Activated CD4-positive, CD25-positive, alpha-beta regulatory T cell (primary cell): Measurements from ENCODE around the gene SAMD15.
"Not testable (repeated sequence)": the region's sequence is repeated elsewhere in the genome, so short reads cannot be mapped to it uniquely, and the experiment has no call there.

Source experiments
- DNase-seq, 4 experiments: peaks; one replicate each; lab custom pipeline; 2025; lab: John Stamatoyannopoulos, UW

Gene SAMD15

DNA sequence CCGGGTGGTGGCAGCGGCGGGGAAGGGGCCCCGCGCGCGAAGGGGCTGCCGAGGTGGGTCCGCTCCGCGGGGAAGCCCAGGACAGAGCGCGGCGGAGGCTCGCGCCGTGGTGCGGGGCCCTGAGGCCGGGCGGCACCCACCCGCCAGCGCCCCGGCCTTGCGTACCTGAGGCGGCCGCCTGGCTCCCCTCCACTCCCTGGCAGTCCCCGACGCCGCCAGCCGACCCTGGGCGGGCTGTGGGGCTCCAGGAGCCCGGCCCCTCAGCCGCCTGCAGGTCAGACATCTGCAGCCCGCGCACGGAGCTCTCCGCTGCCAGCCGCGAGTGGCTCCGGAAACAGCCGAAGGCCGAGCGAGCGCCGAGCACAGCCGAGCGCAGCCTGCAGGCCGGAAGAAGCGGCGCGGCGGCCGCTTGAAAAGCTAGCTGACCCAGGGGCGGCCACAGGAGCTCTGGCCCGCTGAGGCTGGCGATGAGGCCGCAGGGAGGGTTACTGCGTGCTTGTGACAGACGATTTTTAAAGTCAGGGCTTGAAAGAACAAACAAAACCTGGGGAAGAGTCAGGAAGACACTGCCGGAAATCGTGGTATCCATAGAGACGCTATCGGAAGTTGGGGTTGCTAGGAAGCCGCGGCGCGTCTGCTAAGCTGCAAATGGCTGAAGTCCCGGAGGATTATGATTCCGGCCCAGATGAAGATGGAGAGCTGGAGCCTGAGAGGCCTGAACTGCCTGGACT is at the start of gene SAMD15, which contains the start of gene TMED8:
TSS of gene SAMD15 (plus strand) at position 609 of the 731 bp plus-strand sequence. CDS start at position 649, 40 bp downstream.
TSS of gene TMED8 (minus strand) at position 324 of the 731 bp plus-strand sequence. CDS start at position 283, 41 bp downstream.
- peak; percentile 62 to 74 (median 69) for DNase-seq

DNA sequence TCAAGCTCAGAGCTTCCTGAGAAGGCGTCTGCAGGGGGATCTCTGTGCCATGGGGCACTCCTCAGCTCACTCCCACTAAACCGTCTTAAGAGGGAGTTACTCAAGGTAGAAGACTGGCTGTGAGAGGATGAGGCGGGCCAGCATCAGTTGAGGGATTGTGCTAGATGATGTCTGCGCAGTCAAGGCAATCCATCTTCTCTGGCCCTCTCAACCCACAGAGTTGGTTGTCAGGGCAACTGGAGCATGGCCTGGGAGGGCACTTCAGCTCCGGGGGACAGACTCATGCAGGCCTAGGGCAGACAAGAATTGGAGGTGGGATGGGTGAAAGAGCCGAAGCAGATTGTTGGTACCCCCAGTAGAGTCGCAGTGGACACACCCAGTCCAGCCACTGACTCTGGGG is 47.3 kb upstream of the SAMD15 start:
- DNase-seq: no peak

DNA sequence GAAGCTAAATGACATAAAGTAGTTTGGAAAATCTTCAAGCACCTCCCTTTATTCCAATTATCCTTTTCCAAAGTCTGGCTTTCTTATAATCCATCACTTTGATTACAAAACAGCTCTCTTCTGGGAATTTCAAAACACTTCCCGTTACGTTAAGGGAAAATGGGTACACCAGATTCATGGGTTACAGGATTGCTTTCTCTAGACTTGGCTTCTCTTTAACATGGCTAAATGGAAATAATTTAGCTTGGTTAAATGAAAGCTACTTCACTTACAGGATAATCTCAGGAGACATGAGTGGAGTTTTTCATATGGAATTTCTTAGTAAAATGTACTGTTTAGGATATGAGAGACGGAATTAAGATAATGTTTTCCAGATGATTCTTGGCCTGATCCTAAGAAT is 41.6 kb upstream of the SAMD15 start:
- no peak for DNase-seq

DNA sequence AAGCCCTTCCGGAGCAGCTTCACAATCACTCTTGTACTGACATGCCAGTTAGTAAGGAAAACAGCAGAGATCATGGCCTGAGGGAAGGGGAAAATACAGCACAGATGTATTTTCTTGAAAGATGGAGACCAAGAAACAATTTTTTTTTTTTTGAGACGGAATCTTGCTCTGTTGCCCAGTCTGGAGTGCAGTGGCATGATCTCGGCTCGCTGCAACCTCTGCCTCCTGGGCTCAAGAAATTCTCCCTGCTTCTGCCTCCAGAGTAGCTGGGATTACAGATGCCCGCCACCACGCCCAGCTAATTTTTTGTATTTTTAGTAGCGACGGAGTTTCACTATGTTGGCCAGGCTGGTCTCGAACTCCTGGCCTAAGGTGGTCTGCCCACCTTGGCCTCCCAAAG is 39.9 kb upstream of the SAMD15 start:
- DNase-seq: not testable (repeated sequence)

DNA sequence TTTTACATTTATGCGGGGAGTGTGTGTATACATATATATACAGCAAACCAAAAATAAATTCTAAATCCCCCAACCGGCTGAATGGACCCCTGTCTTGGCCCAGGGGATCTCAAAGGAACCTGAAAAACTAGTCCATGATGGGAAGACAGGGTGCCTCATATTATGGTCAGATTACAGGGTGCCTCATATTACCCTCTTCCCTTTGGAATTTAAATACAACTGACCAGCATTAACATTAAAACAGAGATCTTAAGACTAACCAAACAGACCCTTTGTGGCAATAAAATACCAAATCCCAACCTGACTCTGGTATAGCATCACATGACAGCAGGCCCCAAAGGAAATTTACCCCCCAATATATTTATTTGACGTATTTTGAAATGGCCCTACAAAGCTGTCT is 39.3 kb upstream of the SAMD15 start:
- DNase-seq: no peak

DNA sequence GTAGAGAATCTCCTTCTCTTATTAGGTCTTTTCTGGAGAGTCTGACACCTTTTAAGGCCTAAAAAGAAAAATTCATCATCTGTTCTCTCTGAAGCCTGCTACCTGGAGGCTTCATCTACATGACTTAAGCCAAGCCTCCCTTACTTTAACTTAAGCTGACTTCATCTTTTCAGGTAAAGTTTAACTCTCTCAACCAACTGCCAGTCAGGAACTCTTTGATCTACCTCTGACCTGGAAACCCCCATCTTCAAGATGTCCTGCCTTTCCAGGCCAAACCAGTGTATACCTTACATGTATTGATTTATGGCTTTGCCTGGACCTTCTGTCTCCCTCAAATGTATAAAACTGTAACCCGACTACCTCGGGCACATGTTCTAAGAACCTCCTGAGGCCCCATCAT is 38.9 kb upstream of the SAMD15 start:
- no peak for DNase-seq

DNA sequence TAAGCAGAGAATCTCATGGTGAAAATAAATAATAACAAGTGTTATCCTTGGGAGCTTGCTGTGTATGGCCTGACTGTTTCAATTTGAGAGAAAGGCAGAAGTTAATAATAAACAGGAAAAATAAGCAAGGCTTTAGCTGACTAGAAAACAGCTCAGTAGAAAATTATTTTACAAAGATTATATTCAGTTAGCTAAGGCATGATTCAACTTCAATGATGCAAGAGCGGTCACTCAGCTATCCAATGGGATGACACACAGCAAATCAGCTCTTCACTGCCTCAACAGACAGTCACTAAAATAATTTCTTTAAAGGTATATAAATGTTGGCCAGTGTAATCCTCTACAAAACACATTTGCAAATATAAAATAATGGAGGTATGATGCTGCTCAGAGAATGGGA is 37.8 kb upstream of the SAMD15 start:
- DNase-seq: no peak

DNA sequence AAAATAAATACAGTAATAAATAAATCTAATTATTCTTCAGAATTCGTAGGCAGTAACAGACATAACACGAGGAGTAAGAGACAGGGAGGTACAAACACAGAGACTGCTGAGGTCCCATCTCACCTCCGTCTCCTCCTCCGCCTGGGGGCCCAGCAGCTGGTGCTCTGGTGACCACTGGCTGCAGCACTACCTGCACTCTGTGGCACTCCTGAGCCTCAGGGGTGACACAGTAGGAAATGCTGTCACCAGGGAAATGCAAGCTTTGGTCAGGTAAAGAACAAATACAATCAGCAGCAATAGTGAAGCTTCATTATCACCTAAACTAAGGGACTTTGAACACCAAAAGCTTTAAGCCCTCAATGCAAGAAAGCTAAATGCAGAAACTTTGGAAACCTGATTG is 36.8 kb upstream of the SAMD15 start:
- DNase-seq: no peak

DNA sequence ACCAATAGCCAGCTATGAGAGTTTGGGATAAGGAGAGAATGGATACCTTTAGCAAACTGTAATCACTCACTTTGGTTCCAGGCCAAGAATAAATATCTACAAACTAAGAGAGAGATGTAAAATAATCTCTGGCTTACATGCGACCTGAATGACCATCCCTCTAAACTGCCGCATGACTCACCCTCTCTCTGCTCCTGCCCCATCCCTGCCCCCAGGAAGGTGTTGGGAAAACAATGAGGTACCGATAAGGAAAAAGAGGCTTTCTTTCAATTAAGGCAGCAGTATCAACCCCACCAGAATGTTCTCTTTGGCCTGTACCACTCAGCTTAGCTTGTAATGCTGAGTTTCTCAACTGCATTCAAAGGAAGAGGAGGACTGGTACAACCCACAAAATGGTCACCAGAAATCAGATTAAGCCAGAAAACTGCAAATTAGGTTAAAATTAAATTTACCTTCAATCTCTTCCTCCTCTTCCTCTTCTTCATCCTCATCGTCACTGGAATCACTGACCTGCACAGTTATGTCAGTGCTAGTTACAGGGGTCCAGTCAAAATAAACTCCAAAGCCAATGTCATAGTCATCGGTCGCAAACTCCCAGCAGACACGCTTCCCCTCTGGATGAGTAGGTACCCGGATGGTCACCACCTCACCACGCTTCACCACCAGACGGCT is 34.3 kb upstream of the SAMD15 start:
- no peak for DNase-seq

DNA sequence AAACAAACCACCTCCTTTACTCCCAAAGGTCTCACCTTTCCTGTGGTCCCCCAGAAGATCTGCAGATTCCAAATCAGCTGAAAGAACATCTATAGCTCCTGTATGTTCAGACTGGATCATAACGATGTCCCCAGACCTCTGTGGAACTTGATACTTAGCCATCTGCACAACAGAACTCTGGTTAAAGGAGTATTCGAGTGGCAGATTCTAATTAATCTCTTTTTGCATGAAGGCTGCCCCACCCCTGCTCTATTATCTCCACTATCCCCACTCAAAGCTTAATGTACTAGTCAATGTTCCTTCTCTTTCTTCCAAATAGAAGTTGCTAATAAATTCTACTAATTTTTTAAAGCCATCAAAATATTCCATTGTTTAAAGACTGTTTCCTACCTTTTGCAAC is 33.5 kb upstream of the SAMD15 start:
- DNase-seq: no peak

DNA sequence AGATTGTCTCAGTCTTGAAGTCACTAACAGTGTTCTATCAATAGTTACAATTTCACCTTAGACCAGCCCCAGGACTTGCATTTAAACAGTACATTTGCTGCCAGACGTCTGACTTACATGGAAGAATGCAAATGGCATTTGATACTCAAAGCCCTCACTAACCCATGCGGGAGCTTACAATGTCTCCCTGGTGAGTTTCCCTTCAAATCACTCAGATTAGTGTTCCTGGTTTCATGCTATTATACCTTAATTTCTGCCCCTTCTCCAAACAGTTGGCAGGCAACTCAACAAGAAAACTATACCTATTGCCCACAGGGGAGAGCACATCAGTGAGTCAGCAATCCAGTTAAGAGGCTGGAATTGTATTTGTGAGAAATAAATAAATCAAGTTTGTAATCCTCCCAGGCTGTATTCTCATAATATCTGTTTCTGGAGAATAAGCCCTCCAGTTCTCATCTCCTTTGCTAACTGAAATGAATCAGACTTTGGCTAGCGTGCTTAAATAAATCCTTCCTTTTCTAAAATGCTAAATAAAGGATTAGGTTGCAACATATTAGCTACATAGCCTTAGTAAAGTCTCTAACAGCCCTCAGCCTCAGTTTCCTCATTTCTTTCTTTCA is 32.7 kb upstream of the SAMD15 start:
- DNase-seq: no peak

DNA sequence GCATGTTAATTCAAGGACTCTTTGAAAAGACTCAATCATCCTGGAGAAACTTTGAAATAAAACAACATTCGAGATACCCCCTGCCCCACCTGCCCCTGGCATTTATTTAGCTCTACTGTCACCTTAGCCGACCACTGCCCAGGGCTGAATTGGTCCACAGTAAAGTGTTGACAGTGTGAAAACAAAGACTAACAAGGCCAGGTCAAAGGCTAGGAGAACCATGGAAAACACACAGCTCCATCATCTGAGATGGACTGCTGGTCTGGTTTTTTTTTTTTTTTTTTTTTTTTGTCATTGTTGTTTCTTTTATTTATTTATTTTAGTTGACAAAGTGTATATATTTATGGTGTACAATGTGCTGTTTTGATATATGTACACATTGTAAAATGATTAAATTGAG is 30.7 kb upstream of the SAMD15 start:
- DNase-seq: no peak

DNA sequence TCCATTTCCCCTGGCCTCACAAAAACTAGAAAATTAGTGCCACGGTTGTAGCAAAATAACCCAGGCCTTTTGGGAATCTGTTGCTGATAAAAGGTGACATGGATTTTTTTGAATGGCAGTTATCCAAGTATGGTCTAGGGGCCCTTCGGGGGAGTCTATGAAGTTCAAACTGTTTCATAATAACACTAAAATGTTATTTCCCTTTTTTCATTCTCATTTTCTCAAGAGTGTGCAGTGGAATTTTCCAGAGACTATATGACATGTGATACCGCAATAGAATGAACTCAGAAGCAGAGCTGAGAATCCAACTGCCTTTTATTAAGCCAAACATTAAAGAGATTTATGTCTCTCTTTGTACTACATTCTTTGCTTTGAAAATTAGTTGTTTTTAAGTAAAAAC is 29.4 kb upstream of the SAMD15 start:
- DNase-seq: no peak

DNA sequence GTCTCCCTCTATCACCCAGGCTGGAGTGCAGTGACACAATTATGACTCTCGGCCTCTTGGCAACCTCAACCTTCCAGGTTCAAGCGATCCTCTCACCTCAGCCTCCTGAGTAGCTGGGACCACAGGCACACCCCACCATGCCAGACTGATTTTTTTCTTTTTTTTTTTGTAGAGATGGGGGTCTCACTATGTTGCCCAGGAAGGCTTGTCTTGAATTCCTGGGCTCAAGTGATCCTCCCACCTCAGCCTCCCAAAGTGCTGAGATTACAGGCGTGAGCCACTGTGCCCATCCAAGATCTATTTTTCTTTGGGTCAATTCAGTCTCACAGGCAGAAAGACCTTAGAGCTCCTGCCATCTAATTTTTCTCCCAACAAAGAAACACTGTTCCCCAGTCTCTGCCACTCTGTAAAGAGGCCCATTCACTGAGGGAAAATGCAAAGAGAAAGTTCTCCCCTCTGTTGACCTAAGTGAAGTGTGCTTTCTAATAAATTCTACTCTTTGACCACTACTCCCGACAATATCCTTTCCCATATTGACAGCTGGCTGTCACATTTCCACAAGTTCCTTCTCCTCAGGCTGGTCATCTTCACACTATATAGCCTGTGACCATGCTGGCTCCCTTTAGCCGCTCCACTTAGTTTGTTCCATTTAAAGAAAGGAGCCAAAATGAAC is 23.6 kb upstream of the SAMD15 start:
- DNase-seq: no peak

DNA sequence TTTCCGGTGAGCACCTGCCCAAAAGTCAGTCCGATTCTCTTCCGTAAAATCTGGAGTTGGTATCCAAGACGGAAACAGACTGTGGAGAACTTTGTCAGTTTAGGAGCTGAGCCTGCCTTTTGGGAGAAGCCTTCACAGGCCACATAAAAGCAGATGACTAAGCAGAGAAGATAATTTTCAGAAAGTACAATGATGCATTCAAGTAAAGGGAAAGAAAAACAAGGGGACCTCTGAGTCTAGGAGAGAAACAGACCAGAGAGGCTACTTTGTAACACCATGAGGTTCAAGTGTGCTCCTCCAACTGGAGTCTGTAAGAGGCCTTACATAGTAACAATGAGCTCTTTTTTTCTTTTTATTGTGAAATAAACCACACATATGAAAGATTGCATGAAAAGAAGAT is 21.4 kb upstream of the SAMD15 start:
- DNase-seq: no peak

DNA sequence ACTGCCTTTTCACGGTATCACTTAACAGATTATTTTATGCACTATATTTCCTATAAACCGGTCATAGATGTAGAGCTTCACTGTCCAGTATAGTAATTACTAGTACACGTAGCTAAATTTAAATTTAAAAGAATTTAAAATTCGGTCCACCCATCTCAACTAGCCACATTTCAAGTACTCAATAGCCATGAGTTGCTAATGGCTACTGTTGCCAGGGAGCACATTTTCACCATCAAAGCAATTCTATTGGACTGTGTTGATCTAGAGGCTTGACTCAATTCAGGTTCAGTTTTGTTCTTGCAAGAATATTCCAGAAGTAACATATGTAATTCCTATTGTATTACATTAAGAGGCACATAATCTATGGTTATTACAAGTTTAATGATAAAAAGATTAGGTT is 20.3 kb upstream of the SAMD15 start:
- no peak for DNase-seq

DNA sequence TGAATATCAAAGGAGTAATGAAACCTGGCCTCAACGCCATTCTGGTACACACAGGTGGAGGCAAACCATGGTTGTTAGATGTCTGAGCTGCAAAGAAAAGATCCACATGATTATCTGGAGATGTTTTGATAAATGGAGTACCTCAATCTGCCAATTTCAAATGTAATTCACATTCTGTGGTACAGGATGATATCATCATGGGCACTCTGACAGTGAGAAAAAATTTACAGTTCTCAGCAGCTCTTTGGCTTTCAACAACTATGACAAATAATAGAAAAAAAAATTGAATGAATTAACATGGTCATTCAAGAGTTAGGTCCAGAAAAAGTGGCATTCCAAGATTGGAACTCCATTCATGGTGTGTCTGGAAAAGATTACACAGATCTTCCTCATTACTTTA is 17.6 kb upstream of the SAMD15 start:
- no peak for DNase-seq

DNA sequence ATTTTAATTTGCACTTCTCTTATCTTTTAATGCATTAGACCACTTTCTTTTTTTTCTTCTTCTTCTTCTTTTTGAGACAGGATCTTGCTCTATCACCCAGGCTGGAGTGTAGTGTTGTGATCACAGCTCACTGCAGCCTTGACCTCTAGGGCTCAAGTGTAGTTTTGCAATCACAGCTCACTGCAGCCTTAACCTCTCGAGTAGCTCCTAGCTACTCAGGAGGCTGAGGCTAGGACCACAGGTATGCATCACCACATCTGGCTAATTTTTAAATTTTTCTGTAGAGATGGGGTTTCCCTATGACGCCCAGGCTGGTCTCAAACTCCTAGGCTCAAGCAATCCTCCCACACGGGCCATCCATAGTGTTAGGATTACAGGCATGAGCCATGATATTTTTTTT is 13.0 kb upstream of the SAMD15 start:
- no peak for DNase-seq

DNA sequence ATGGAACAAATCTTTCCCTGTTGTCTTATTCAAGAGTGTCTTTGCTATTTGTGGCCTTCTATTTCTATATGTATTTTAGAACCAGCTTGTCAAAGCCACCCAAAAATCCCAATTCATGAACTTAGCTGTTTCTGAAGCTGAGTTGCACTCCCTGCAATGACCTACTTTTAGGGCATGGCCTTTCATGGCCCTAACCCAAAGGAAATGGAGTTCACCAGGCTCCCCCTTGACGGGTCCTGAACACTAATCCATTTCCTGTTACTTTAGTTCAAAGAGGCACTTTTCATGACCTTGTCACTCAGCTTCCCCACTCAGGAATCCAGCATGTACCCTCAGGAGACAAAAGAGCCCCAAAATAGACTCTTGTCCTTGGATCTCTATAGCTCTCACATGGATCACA is 7.9 kb upstream of the SAMD15 start:
- DNase-seq: no peak

DNA sequence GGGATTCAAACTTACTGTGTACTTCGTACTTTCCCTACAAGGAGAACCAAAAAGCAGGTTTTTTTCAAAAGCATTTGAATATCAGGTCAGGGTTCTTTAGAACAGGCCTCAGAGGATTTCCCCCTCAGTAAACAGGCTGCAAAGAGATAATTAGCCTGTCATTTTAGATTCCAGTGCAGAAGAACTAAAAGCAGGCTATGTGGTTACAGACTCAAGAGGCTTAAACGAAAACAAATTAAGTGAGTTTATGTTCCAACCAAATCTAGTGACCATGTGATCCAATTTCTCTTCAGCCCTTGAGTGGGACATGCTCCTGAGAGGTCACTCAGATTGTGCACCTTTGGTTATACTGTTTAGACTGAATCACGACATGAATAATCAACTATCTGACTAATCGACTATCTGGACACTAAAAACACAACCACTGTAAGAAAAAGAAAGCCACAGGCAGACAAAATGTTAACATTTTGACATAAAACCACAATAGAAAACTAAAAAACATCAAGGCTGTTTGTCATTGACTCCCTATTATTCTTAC is 4.8 kb upstream of the SAMD15 start:
- DNase-seq: no peak

DNA sequence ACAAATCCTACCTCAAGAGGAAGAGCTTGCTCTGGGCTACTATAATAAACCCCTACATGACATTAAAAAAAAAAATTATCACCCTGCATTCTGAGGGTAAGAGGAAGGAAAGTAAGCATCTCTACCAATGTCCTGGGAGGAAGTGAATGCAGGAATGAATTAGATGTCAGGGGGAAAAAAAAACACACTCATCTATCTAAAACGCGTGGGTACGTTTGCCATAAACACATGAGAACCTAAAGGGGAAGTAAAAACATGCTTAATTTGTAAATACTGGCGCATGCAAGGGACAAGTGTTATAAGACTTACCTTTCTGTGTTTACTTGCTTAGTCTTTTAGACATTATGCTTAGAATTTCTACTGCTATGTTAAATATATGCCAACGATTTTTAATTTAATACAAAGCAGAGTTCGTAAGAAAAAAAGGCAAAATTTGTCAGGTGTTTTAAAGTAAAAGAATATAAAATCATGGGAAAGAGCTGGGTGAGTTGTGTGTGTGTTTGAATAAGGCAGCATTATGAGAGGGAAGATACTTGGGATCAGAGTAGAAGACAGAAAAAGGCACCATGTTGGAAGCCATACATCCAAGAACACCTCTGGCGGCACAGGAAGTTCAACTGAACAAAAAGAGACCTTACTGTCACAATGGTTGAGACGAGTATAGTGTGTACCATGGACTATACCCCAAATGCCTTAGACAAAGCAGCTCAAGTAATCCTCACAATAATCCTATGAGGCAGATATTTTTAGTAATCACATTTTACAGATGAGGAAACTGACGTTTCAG is 1.8 kb upstream of the SAMD15 start:
- no peak for DNase-seq
